Keratinocyte (primary cell): ENCODE data around the gene HCFC1. TPM values are rescaled to one million over a fixed set of nuclear protein-coding genes. Genes with fewer than 3 reads are reported as not detected.

Source experiments
- DNase-seq: peaks from one replicate; pipeline ENCODE4 v3.0.0-alpha.2; 2011; ENCODE audit warnings: low read depth, missing footprints, low spot score
- FAIRE-seq: peaks from 2 replicates; lab custom pipeline; 2011; peaks lifted over from hg19 to GRCh38; lab: Jason Lieb, UNC
- H2AFZ ChIP-seq: 2 replicates; pipeline ENCODE4 v1.6.0; 2012; ENCODE audit warnings: low read length, control low read depth, inconsistent platforms; ENCODE audit not compliant: control insufficient read depth
- H3K27ac ChIP-seq: 2 replicates; pipeline ENCODE4 v1.5.1; 2011; ENCODE audit warnings: low read length; ENCODE audit not compliant: control insufficient read depth, insufficient read depth
- H3K27me3 ChIP-seq: 3 replicates; pipeline ENCODE4 v1.6.0; 2011; ENCODE audit warnings: low read length; ENCODE audit not compliant: control insufficient read depth, insufficient read depth; ENCODE audit errors: extremely low read depth
- H3K36me3 ChIP-seq, 2 experiments: 2 replicates in 1 of 2; 3 replicates in 1 of 2; pipeline ENCODE4 v1.5.1; 2011; ENCODE audit warnings: low read length in 2 of 2, mild to moderate bottlenecking in 1 of 2; ENCODE audit not compliant: control insufficient read depth in 2 of 2, insufficient read depth in 2 of 2; ENCODE audit errors: extremely low read depth in 1 of 2
- H3K4me1 ChIP-seq: 3 replicates; pipeline ENCODE4 v1.5.1; 2011; ENCODE audit warnings: low read length; ENCODE audit not compliant: control insufficient read depth, insufficient read depth; ENCODE audit errors: extremely low read depth
- H3K4me2 ChIP-seq: 3 replicates; pipeline ENCODE4 v1.6.0; 2011; ENCODE audit warnings: low read depth, low read length; ENCODE audit not compliant: control insufficient read depth, insufficient read depth; ENCODE audit errors: extremely low read depth
- H3K4me3 ChIP-seq, 3 experiments: fragments of 200-600 bp in 1 of 3; sonication (generic) in 1 of 3; 2 replicates in 2 of 3; 3 replicates in 1 of 3; pipeline ENCODE4 v1.5.1; 2011 to 2016; ENCODE audit warnings: low read length in 3 of 3, mild to moderate bottlenecking in 3 of 3, control low read depth in 2 of 3, inconsistent platforms in 1 of 3, low read depth in 1 of 3, mixed read lengths in 1 of 3, mixed run types in 1 of 3, moderate library complexity in 1 of 3; ENCODE audit not compliant: control insufficient read depth in 2 of 3, insufficient read depth in 2 of 3; ENCODE audit errors: extremely low read depth in 1 of 3
- H3K79me2 ChIP-seq: 2 replicates; pipeline ENCODE4 v1.6.0; 2012; ENCODE audit warnings: low read length; ENCODE audit not compliant: control insufficient read depth, insufficient read depth
- H3K9ac ChIP-seq: 3 replicates; pipeline ENCODE4 v1.6.0; 2011; ENCODE audit warnings: low read length; ENCODE audit not compliant: control insufficient read depth, insufficient read depth; ENCODE audit errors: extremely low read depth
- H3K9me1 ChIP-seq: 3 replicates; pipeline ENCODE4 v1.6.0; 2011; ENCODE audit warnings: low read length; ENCODE audit not compliant: control insufficient read depth, insufficient read depth; ENCODE audit errors: extremely low read depth
- H3K9me3 ChIP-seq: 2 replicates; pipeline ENCODE4 v1.5.1; 2012; ENCODE audit warnings: low read depth, low read length; ENCODE audit not compliant: control insufficient read depth
- H4K20me1 ChIP-seq: 3 replicates; pipeline ENCODE4 v1.6.0; 2011; ENCODE audit warnings: low read length; ENCODE audit not compliant: control insufficient read depth, insufficient read depth; ENCODE audit errors: extremely low read depth
- EZH2 ChIP-seq: IDR thresholded peaks from one replicate; pipeline ENCODE4 v1.6.1; 2012; ENCODE audit warnings: inconsistent platforms, mild to moderate bottlenecking, low read length, moderate library complexity
- dilution Hi-C: fragments of 300-500 bp; cut with MboI; formaldehyde crosslinking; loops from one replicate; pipeline ENCODE4 v1.7.0; 2020; ENCODE audit warnings: low sequenced_read_pairs; ENCODE audit not compliant: extremely low pct_ligation_motif_present
- polyA plus RNA-seq, 5 experiments: library from polyadenylated mRNA; depleted of rRNA in 3 of 5; stranded (reverse) in 3 of 5; stranded (forward) in 1 of 5; unstranded in 1 of 5; fragments of >200 nt; gene quantifications; 1 replicate in 1 of 5; 2 replicates in 3 of 5; 3 replicates in 1 of 5; pipeline versions ENCODE4 v1.2.1 to v1.2.3, GENCODE V29; 2011 to 2012; ENCODE audit warnings: missing spikeins in 2 of 5, low read depth in 1 of 5, low replicate concordance in 1 of 5
- TF ChIP-seq, protein P1 (sequence below), 3 experiments: IDR thresholded peaks in 1 of 3; conservative IDR thresholded peaks in 1 of 3; optimal IDR thresholded peaks in 1 of 3; 2 replicates in 2 of 3; 3 replicates in 1 of 3; pipeline versions ENCODE3 to v1.5.1; 2011; ENCODE audit warnings: low read length in 3 of 3, mild to moderate bottlenecking in 3 of 3, moderate library complexity in 2 of 3, control low read depth in 1 of 3, inconsistent platforms in 1 of 3; ENCODE audit not compliant: insufficient read depth in 2 of 3; ENCODE audit errors: extremely low read depth in 1 of 3

HCFC1 gene
- polyA plus RNA-seq, 1 donor (not counting 4 experiments of a cell fraction or from before 2014, with no cell fraction given) = 2.7 TPM

DNA sequence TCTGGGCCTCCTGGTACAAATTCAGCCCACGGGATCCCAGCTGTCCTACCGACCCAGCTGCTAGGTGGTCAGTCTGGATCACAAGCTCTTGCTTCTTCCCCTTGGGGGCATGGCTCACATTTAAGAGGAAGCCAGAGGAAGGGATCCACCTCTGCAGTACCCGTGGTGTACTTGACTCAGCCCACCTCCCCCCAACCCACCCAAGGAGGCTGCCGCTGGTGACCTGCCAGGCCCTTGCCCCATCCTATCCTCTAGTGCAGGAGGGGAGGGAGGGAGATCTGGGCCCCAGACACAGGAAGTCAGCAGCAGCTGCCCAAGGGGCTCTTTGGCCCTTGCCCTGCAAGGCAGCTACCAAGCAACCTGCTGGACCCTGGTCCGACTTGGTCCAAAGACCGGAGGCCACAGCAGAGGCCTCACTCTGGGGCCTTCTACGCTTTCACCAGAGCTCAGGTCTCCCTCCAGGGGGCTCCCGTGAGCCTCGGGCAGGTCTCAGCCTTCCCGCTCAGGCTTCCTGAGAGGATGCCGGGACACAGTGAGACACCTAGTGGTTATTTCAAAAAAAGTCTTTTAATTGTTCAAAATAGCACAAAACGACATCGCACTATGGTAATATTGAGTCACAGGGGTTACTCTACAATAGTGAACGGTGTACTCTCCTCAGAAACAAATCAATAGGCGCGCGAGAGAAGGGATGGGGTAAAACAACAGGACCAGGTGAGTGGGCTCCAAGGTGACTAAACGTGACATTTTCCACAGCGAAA, 24.4 kb downstream of the HCFC1 start:
- no peaks in the 10 kb centered on the region for H4K20me1 ChIP-seq
- no peaks in the 10 kb centered on the region for H3K4me1 ChIP-seq
- H3K9me1 ChIP-seq = no peaks in the 10 kb centered on the region
- no peak overlapping the region for H3K9ac ChIP-seq
- no peak for TF ChIP-seq EZH2
- TF ChIP-seq, protein P1, sequence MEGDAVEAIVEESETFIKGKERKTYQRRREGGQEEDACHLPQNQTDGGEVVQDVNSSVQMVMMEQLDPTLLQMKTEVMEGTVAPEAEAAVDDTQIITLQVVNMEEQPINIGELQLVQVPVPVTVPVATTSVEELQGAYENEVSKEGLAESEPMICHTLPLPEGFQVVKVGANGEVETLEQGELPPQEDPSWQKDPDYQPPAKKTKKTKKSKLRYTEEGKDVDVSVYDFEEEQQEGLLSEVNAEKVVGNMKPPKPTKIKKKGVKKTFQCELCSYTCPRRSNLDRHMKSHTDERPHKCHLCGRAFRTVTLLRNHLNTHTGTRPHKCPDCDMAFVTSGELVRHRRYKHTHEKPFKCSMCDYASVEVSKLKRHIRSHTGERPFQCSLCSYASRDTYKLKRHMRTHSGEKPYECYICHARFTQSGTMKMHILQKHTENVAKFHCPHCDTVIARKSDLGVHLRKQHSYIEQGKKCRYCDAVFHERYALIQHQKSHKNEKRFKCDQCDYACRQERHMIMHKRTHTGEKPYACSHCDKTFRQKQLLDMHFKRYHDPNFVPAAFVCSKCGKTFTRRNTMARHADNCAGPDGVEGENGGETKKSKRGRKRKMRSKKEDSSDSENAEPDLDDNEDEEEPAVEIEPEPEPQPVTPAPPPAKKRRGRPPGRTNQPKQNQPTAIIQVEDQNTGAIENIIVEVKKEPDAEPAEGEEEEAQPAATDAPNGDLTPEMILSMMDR (optimal IDR thresholded peaks at IDR 0.05 in 1 of 3, IDR thresholded peaks at IDR 0.05 in 1 of 3, conservative IDR thresholded peaks at IDR 0.05 in 1 of 3; ENCODE audit: extremely low read depth in 1 of 3, insufficient read depth in 2 of 3, low read length in 3 of 3) = peak in 2 of 3 experiments; percentile 83 to 85
- H3K79me2 ChIP-seq = no peaks in the 10 kb centered on the region
- H3K27ac ChIP-seq = no peak overlapping the region
- no peak overlapping the region for H3K4me2 ChIP-seq
- FAIRE-seq (peak; percentile 79), DNase-seq (no peak)
- H2AFZ ChIP-seq = no peak overlapping the region
- H3K9me3 ChIP-seq = no peaks in the 10 kb centered on the region
- dilution Hi-C loops = no loop called here
- no peaks in the 10 kb centered on the region for H3K27me3 ChIP-seq
- H3K4me3 ChIP-seq = no peak overlapping the region
- H3K36me3 ChIP-seq = peaks cover 6 to 20% of the 10 kb centered on the region in 2 experiments

DNA sequence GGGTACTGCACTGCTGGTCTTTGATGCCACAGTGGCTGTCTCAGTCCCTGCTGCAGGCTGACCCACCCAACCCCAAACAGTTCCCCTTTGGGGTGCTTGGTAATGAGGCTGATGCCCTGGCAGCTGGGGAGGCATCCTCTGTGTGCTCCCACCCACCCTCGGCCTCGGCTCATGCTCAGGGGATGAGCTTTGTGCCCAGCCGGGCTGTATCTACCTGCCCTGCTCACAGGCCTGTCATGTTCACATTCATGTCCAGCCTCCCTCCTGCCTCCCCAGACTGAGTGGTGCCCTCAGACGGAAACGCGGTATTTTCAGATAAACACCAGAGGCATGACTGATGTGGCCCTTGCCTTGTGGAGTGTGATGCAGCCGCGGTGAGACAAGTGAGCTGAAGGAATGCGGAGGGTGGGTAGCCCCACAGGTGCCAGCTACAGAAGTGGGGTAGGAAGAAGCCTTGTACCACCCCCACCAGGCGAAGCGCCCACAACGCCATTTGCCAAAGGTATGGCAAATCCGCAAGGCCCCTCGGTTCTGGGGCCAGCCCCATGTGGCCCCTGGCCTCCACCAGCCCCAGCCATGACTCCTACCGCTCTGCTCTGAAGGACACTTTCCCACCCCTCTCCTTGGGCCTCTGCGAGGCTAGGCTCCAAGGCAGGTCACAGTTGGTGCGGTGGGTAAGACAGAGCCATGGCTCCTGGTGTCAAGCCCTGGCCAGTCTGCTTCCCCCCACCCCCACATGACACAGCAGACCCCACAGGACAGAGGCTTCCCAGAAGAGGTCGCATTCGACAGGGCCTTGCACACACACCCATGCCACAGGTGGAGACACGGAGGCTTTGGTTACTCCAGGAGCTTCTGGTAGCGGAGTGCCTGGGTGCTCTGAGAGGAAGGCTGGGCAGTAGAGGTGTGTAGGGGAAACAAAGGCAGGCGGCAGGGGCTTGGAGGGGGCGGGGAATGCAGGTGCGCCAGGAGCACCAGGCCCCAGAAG, 25.4 kb downstream of the HCFC1 start:
- H3K4me2 ChIP-seq = no peak overlapping the region
- dilution Hi-C loops = no loop called here
- H3K27ac ChIP-seq = no peak overlapping the region
- H3K9me3 ChIP-seq = no peaks in the 10 kb centered on the region
- H4K20me1 ChIP-seq = no peaks in the 10 kb centered on the region
- no peak overlapping the region for H3K9ac ChIP-seq
- no peaks in the 10 kb centered on the region for H3K79me2 ChIP-seq
- TF ChIP-seq, protein P1 (optimal IDR thresholded peaks at IDR 0.05 in 1 of 3, IDR thresholded peaks at IDR 0.05 in 1 of 3, conservative IDR thresholded peaks at IDR 0.05 in 1 of 3; ENCODE audit: extremely low read depth in 1 of 3, insufficient read depth in 2 of 3, low read length in 3 of 3) = no peak
- TF ChIP-seq EZH2 = no peak
- no peaks in the 10 kb centered on the region for H3K4me1 ChIP-seq
- H3K36me3 ChIP-seq = peaks cover 5 to 15% of the 10 kb centered on the region in 2 experiments
- no peak overlapping the region for H2AFZ ChIP-seq
- no peaks in the 10 kb centered on the region for H3K27me3 ChIP-seq
- FAIRE-seq (no peak), DNase-seq (no peak)
- no peaks in the 10 kb centered on the region for H3K9me1 ChIP-seq
- H3K4me3 ChIP-seq = no peak overlapping the region
